SK-N-SH (cell line): Measurements from ENCODE around the gene EXOC6B. TPM values are rescaled to one million over a fixed set of nuclear protein-coding genes. Genes with fewer than 3 reads are reported as not detected.

Experiments
- CTCF ChIA-PET: fragments of 300-600, 350-600 bp; formaldehyde crosslinking; extraction: SDS; loops from one replicate; lab custom pipeline; 2021; lab: Yijun Ruan, JAX
- POLR2A ChIA-PET: fragments of 350-600 bp; sonication (Branson Sonifier 250); formaldehyde crosslinking; extraction: SDS; loops from one replicate; lab custom pipeline; 2020; ENCODE audit warnings: antibody characterized with exemption, inconsistent platforms; lab: Yijun Ruan, JAX
- DNase-seq: peaks from one replicate; pipeline ENCODE4 v3.0.0; 2012
- H2AFZ ChIP-seq: fragments of 200-600 bp; sonication (generic); 2 replicates; pipeline ENCODE4 v1.8.1; 2016; ENCODE audit warnings: antibody characterized with exemption, mild to moderate bottlenecking, low read depth
- H3F3A ChIP-seq: fragments of 200-600 bp; sonication (generic); replicated peaks from 2 replicates; pipeline ENCODE3; 2016; ENCODE audit warnings: antibody characterized with exemption, mild to moderate bottlenecking; ENCODE audit not compliant: insufficient read depth
- H3K27ac ChIP-seq, 2 experiments: fragments of 200-500 bp in 1 of 2; fragments of 200-600 bp in 1 of 2; sonication (Bioruptor generic) in 1 of 2; sonication (generic), shearing (Covaris generic) in 1 of 2; 2 replicates each; pipeline versions ENCODE4 v1.5.1 to v1.6.1; 2014 to 2016; ENCODE audit warnings: low read depth in 2 of 2, inconsistent platforms in 1 of 2, low read length in 1 of 2, mild to moderate bottlenecking in 1 of 2, mixed read lengths in 1 of 2
- H3K27me3 ChIP-seq: fragments of 200-600 bp; sonication (generic), shearing (Covaris generic); 2 replicates; pipeline ENCODE4 v1.6.1; 2016; ENCODE audit warnings: mixed run types; ENCODE audit not compliant: insufficient read depth
- H3K36me3 ChIP-seq, 2 experiments: fragments of 200-500 bp in 1 of 2; fragments of 200-600 bp in 1 of 2; sonication (Bioruptor generic) in 1 of 2; sonication (generic) in 1 of 2; replicated peaks in 1 of 2; 2 replicates each; pipeline versions ENCODE3 to v1.5.1; 2014 to 2016; ENCODE audit warnings: low read length in 1 of 2, mild to moderate bottlenecking in 1 of 2; ENCODE audit not compliant: insufficient read depth in 2 of 2, control insufficient read depth in 1 of 2
- H3K4me1 ChIP-seq, 2 experiments: fragments of 200-500 bp in 1 of 2; fragments of 200-600 bp in 1 of 2; sonication (Bioruptor generic) in 1 of 2; sonication (generic), shearing (Covaris generic) in 1 of 2; 2 replicates each; pipeline versions ENCODE4 v1.5.1 to v1.6.1; 2014 to 2016; ENCODE audit warnings: low read depth in 1 of 2, low read length in 1 of 2, mixed run types in 1 of 2; ENCODE audit not compliant: insufficient read depth in 2 of 2, control insufficient read depth in 1 of 2
- H3K4me2 ChIP-seq: fragments of 200-600 bp; sonication (generic), shearing (Covaris generic); 2 replicates; pipeline ENCODE4 v1.6.1; 2017; ENCODE audit warnings: mixed run types
- H3K4me3 ChIP-seq, 2 experiments: fragments of 200-500 bp in 1 of 2; fragments of 200-600 bp in 1 of 2; sonication (Bioruptor generic) in 1 of 2; sonication (generic), shearing (Covaris generic) in 1 of 2; 2 replicates each; pipeline versions ENCODE4 v1.5.1 to v1.8.1; 2014 to 2016; ENCODE audit warnings: low read depth in 2 of 2, inconsistent platforms in 1 of 2, low read length in 1 of 2, mild to moderate bottlenecking in 1 of 2, mixed read lengths in 1 of 2, moderate library complexity in 1 of 2
- H3K79me2 ChIP-seq: fragments of 200-600 bp; sonication (generic); 2 replicates; pipeline ENCODE4 v1.8.1; 2017; ENCODE audit warnings: mild to moderate bottlenecking; ENCODE audit not compliant: insufficient read depth
- H3K9ac ChIP-seq: fragments of 200-600 bp; sonication (generic); 2 replicates; pipeline ENCODE4 v1.6.1; 2017; ENCODE audit warnings: mixed run types
- H3K9me2 ChIP-seq: fragments of 200-600 bp; sonication (generic); 2 replicates; pipeline ENCODE4 v1.6.1; 2017; ENCODE audit warnings: mixed run types
- H3K9me3 ChIP-seq: fragments of 200-600 bp; sonication (generic); 2 replicates; pipeline ENCODE4 v1.6.1; 2017; ENCODE audit warnings: mixed run types, mild to moderate bottlenecking, moderate library complexity
- H4K20me1 ChIP-seq: fragments of 200-600 bp; sonication (generic); 2 replicates; pipeline ENCODE4 v1.6.1; 2017; ENCODE audit warnings: mild to moderate bottlenecking, mixed run types; ENCODE audit not compliant: insufficient read depth
- CHD2 ChIP-seq: fragments of 150-350 bp; IDR thresholded peaks from 2 replicates; pipeline ENCODE4 v1.6.1; 2018; ENCODE audit warnings: low read length; ENCODE audit not compliant: partially characterized antibody
- EZH2phosphoT487 ChIP-seq: fragments of 200-600 bp; sonication (generic); IDR thresholded peaks from 2 replicates; pipeline ENCODE4 v1.6.1; 2017; ENCODE audit warnings: low read depth, mixed run types, mild to moderate bottlenecking, antibody characterized with exemption, moderate library complexity, borderline replicate concordance
- FOSL2 ChIP-seq: IDR thresholded peaks from 2 replicates; pipeline ENCODE4 v1.4.0; 2012; ENCODE audit warnings: low read depth, mild to moderate bottlenecking, moderate library complexity, borderline replicate concordance
- FOXJ3 ChIP-seq: sonication (generic); formaldehyde crosslinking; IDR thresholded peaks from 2 replicates; pipeline ENCODE4 v1.5.1; 2020; ENCODE audit warnings: mild to moderate bottlenecking, missing genetic modification reagents
- FOXM1 ChIP-seq: IDR thresholded peaks from 2 replicates; pipeline ENCODE4 v1.4.0; 2012; ENCODE audit warnings: low read depth, mild to moderate bottlenecking
- GATA2 ChIP-seq: sonication (generic); formaldehyde crosslinking; IDR thresholded peaks from 2 replicates; pipeline ENCODE4 v1.5.0; 2020; ENCODE audit warnings: mild to moderate bottlenecking, missing genetic modification reagents
- JUND ChIP-seq: IDR thresholded peaks from 2 replicates; pipeline ENCODE4 v1.4.0; 2012
- NRF1 ChIP-seq: IDR thresholded peaks from 2 replicates; pipeline ENCODE4 v1.6.1; 2012; ENCODE audit warnings: low read depth, mild to moderate bottlenecking, low read length
- RCOR1 ChIP-seq: fragments of 150-350 bp; IDR thresholded peaks from 2 replicates; pipeline ENCODE4 v1.6.1; 2017; ENCODE audit warnings: antibody characterized with exemption, low read length
- RFX5 ChIP-seq: IDR thresholded peaks from 2 replicates; pipeline ENCODE4 v1.6.1; 2012; ENCODE audit warnings: mild to moderate bottlenecking, improper control_type of control experiment, low read length
- SIN3A ChIP-seq: IDR thresholded peaks from 2 replicates; pipeline ENCODE4 v1.6.1; 2012; ENCODE audit warnings: low read depth, mild to moderate bottlenecking, low read length, moderate library complexity, borderline replicate concordance
- YY1 ChIP-seq: IDR thresholded peaks from 2 replicates; pipeline ENCODE4 v1.4.0; 2012; ENCODE audit warnings: low read depth, mild to moderate bottlenecking
- WGBS: methylation state at CpG from one replicate; pipeline ENCODE4 v1.1.6; 2017; ENCODE audit warnings: low lambda C conversion rate; 5-methylcytosine and 5-hydroxymethylcytosine counted together
- polyA plus RNA-seq, 3 experiments: library from polyadenylated mRNA; depleted of rRNA; stranded (reverse); fragments of >200 nt; gene quantifications; 2 replicates each; pipeline ENCODE4 v1.2.3, GENCODE V29; 2012
- TF ChIP-seq, protein P1 (sequence below): IDR thresholded peaks from 2 replicates; pipeline ENCODE4 v1.4.0; 2012; ENCODE audit warnings: low read depth, borderline replicate concordance
- TF ChIP-seq, protein P2 (sequence below): fragments of 150-350 bp; IDR thresholded peaks from 2 replicates; pipeline ENCODE4 v1.6.1; 2016; ENCODE audit warnings: mild to moderate bottlenecking, low read depth, low read length

The EXOC6B gene
- polyA plus RNA-seq, 1 of the 3 experiments (the other 2 are of a cell fraction), result 7.4 TPM

- POLR2A ChIA-PET, result no interaction called here
- Histone ChIP-seq H3F3A (no peaks in the 10 kb centered on the region), H4K20me1 (no peaks in the 10 kb centered on the region), H2AFZ (no peak overlapping the region), H3K9me2 (0 out of 2 replicates have a peak, but pooled peaks cover 4% of the 10 kb centered on the region), H3K9ac (no peak overlapping the region), H3K4me2 (no peak overlapping the region), H3K9me3 (no peaks in the 10 kb centered on the region), H3K27me3 (no peaks in the 10 kb centered on the region), H3K79me2 (no peaks in the 10 kb centered on the region), H3K36me3 (no peaks in the 10 kb centered on the region), H3K4me3 (no peak overlapping the region), H3K27ac (no peak overlapping the region)
- DNase-seq, result no peak
- 73% methylated on average over 2 of the region's 2 CpGs for WGBS
- TF ChIP-seq, protein P1, sequence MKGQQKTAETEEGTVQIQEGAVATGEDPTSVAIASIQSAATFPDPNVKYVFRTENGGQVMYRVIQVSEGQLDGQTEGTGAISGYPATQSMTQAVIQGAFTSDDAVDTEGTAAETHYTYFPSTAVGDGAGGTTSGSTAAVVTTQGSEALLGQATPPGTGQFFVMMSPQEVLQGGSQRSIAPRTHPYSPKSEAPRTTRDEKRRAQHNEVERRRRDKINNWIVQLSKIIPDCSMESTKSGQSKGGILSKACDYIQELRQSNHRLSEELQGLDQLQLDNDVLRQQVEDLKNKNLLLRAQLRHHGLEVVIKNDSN, result no peak
- no peak for TF ChIP-seq GATA2 (CRISPR knock-in tag)
- TF ChIP-seq FOSL2, result no peak
- TF ChIP-seq CHD2, result no peak
- TF ChIP-seq RFX5, result no peak
- TF ChIP-seq FOXM1, result no peak
- no peak for TF ChIP-seq SIN3A
- TF ChIP-seq FOXJ3 (CRISPR knock-in tag), result no peak
- no peak for TF ChIP-seq YY1
- TF ChIP-seq EZH2phosphoT487, result no peak
- TF ChIP-seq JUND, result no peak
- TF ChIP-seq, protein P2, sequence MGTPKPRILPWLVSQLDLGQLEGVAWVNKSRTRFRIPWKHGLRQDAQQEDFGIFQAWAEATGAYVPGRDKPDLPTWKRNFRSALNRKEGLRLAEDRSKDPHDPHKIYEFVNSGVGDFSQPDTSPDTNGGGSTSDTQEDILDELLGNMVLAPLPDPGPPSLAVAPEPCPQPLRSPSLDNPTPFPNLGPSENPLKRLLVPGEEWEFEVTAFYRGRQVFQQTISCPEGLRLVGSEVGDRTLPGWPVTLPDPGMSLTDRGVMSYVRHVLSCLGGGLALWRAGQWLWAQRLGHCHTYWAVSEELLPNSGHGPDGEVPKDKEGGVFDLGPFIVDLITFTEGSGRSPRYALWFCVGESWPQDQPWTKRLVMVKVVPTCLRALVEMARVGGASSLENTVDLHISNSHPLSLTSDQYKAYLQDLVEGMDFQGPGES, result no peak
- TF ChIP-seq, all 33 proteins: peak for 0
- H3K4me1 ChIP-seq, result no peaks in the 10 kb centered on the region
- CTCF ChIA-PET, result interaction anchor here (0.9 to 1.3 kb wide), 2 partner anchors 16 to 707 kb away, joined by 3 read pairs; no protein-coding TSS in a partner anchor
Measured at GRCh38 chr2:72630767-72631166, 195.1 kb downstream of the EXOC6B start.

DNA sequence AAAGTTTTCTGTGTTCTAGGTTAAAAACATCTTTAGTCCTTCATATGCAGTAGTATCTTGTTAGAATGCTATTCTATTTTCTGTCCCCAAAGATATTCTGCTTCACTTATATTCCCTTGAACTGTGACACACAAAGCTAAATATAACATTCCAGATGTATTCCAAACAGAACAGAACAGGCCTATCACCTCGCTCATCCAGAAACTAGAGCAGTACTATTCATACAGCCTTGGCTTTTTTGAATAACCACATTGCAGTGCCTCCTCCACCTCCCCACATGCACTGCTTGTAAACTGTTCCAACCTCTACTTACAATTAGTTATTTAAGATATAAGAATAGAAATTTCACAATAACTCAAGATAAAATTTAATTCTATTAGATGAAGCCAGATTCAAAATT is 196.8 kb downstream of the EXOC6B start:
- ChIA-PET POLR2A (no interaction called here), CTCF (no interaction called here)
- no peak for TF ChIP-seq JUND
- no peak for TF ChIP-seq RFX5
- TF ChIP-seq FOSL2, result no peak
- no peak for TF ChIP-seq RCOR1
- no peak for TF ChIP-seq NRF1

More for the DNA sequence above, 196.8 kb downstream of the EXOC6B start:
- Histone ChIP-seq H3K4me2 (no peak overlapping the region), H3K9me3 (no peaks in the 10 kb centered on the region), H3K36me3 (no peaks in the 10 kb centered on the region), H3K9me2 (no peaks in the 10 kb centered on the region), H3K27me3 (no peaks in the 10 kb centered on the region), H3K9ac (no peak overlapping the region), H3K4me3 (no peak overlapping the region), H3K27ac (no peak overlapping the region), H3K79me2 (no peaks in the 10 kb centered on the region), H4K20me1 (no peaks in the 10 kb centered on the region), H3F3A (no peaks in the 10 kb centered on the region), H2AFZ (no peak overlapping the region), H3K4me1 (no peaks in the 10 kb centered on the region)
- WGBS, result 81% methylated on average over 1 of the region's 1 CpG
- no peak for DNase-seq
